Muscle layer of colon (tissue), 2 donors: ENCODE results near the gene TAP2.
A peak's percentile ranks its signal among the peaks of the same experiment; 100 is the strongest.

Experiments
- H3K27ac ChIP-seq: one replicate; pipeline ENCODE4 v1.7.0; 2013; ENCODE audit warnings: low read depth, mild to moderate bottlenecking, low read length, moderate library complexity
- H3K27me3 ChIP-seq, 2 donors: one replicate each; pipeline ENCODE4 v1.7.0; 2013; ENCODE audit warnings: low read length in 2 of 2, mild to moderate bottlenecking in 2 of 2; ENCODE audit not compliant: insufficient read depth in 2 of 2, control insufficient read depth in 1 of 2
- H3K36me3 ChIP-seq: one replicate; pipeline ENCODE4 v1.7.0; 2013; ENCODE audit warnings: mild to moderate bottlenecking, low read length; ENCODE audit not compliant: insufficient read depth
- H3K4me1 ChIP-seq: one replicate; pipeline ENCODE4 v1.7.0; 2013; ENCODE audit warnings: mild to moderate bottlenecking, low read length; ENCODE audit not compliant: insufficient read depth
- H3K4me3 ChIP-seq, 2 donors: one replicate each; pipeline ENCODE4 v1.7.0; 2013; ENCODE audit warnings: low read length in 2 of 2, low read depth in 1 of 2, mild to moderate bottlenecking in 1 of 2, moderate library complexity in 1 of 2
- H3K9ac ChIP-seq: one replicate; pipeline ENCODE4 v1.7.0; 2013; ENCODE audit warnings: low read length
- H3K9me3 ChIP-seq: one replicate; pipeline ENCODE4 v1.7.0; 2013; ENCODE audit warnings: mild to moderate bottlenecking, low read length
- donor health status: abdominal sarcoma.
- donor health status: Adenocarcinoma of cecum.

TAP2 gene

GRCh38 chr6:32842690-32843089 is 4.2 kb upstream of the TAP2 start:
- peaks cover 49% of the 10 kb centered on the region for H3K36me3 ChIP-seq
- H3K4me1 ChIP-seq = peaks cover 25% of the 10 kb centered on the region
- no peaks in the 10 kb centered on the region for H3K27me3 ChIP-seq
- peak overlapping the region in 1 of 2 donors; percentile 96 for H3K4me3 ChIP-seq
- no peak overlapping the region for H3K27ac ChIP-seq
- no peaks in the 10 kb centered on the region for H3K9me3 ChIP-seq
- H3K9ac ChIP-seq = no peak overlapping the region

- peaks cover 31% of the 10 kb centered on the region for H3K4me1 ChIP-seq
- no peak overlapping the region for H3K9ac ChIP-seq
- peaks cover 43% of the 10 kb centered on the region for H3K36me3 ChIP-seq
- no peak overlapping the region for H3K27ac ChIP-seq
- H3K9me3 ChIP-seq = no peaks in the 10 kb centered on the region
- no peaks in the 10 kb centered on the region for H3K27me3 ChIP-seq
- no peak overlapping the region for H3K4me3 ChIP-seq
These were observed 3.6 kb upstream of the TAP2 start for GRCh38 chr6:32842021-32842650.

- peaks cover 30% of the 10 kb centered on the region for H3K36me3 ChIP-seq
- H3K9ac ChIP-seq = no peak overlapping the region
- H3K4me1 ChIP-seq = peaks cover 29% of the 10 kb centered on the region
- no peak overlapping the region for H3K27ac ChIP-seq
- no peaks in the 10 kb centered on the region for H3K9me3 ChIP-seq
- H3K27me3 ChIP-seq = no peaks in the 10 kb centered on the region
- no peak overlapping the region for H3K4me3 ChIP-seq
These were observed 2.2 kb upstream of the TAP2 start for GRCh38 chr6:32840604-32841246.

- H3K4me3 ChIP-seq = no peak overlapping the region
- no peaks in the 10 kb centered on the region for H3K9me3 ChIP-seq
- peaks cover 20% of the 10 kb centered on the region for H3K4me1 ChIP-seq
- no peaks in the 10 kb centered on the region for H3K27me3 ChIP-seq
- H3K9ac ChIP-seq = no peak overlapping the region
- peak overlapping the region; percentile 80 for H3K27ac ChIP-seq
- peaks cover 37% of the 10 kb centered on the region for H3K36me3 ChIP-seq
These were observed 817 bp upstream of the TAP2 start for GRCh38 chr6:32839356-32839755.

- Histone ChIP-seq H3K36me3 (peaks cover 38% of the 10 kb centered on the region), H3K4me1 (peaks cover 17% of the 10 kb centered on the region), H3K27ac (peak overlapping the region; percentile 80), H3K27me3 (no peaks in the 10 kb centered on the region), H3K4me3 (peak overlapping the region; percentile 43 to 80), H3K9ac (peak overlapping the region; percentile 75), H3K9me3 (no peaks in the 10 kb centered on the region)
These were observed 857 bp downstream of the TAP2 start for GRCh38 chr6:32837651-32838113.

- H3K9ac ChIP-seq = no peak overlapping the region
- no peak overlapping the region for H3K27ac ChIP-seq
- no peaks in the 10 kb centered on the region for H3K9me3 ChIP-seq
- H3K36me3 ChIP-seq = peaks cover 38% of the 10 kb centered on the region
- no peaks in the 10 kb centered on the region for H3K27me3 ChIP-seq
- no peak overlapping the region for H3K4me3 ChIP-seq
- peaks cover 9% of the 10 kb centered on the region for H3K4me1 ChIP-seq
These were observed 1.7 kb downstream of the TAP2 start for GRCh38 chr6:32836873-32837272.

- H3K4me1 ChIP-seq = peaks cover 9% of the 10 kb centered on the region
- no peak overlapping the region for H3K9ac ChIP-seq
- no peaks in the 10 kb centered on the region for H3K27me3 ChIP-seq
- peaks cover 38% of the 10 kb centered on the region for H3K36me3 ChIP-seq
- no peak overlapping the region for H3K4me3 ChIP-seq
- H3K9me3 ChIP-seq = no peaks in the 10 kb centered on the region
- H3K27ac ChIP-seq = no peak overlapping the region
These were observed 3.2 kb downstream of the TAP2 start for GRCh38 chr6:32835167-32835893.

GRCh38 chr6:32833664-32834063 is 4.9 kb downstream of the TAP2 start:
- Histone ChIP-seq H3K4me3 (no peak overlapping the region), H3K4me1 (peaks cover 9% of the 10 kb centered on the region), H3K27me3 (no peaks in the 10 kb centered on the region), H3K9ac (no peak overlapping the region), H3K27ac (no peak overlapping the region), H3K36me3 (peaks cover 53% of the 10 kb centered on the region), H3K9me3 (no peaks in the 10 kb centered on the region)

- Histone ChIP-seq H3K27ac (no peak overlapping the region), H3K9me3 (no peaks in the 10 kb centered on the region), H3K4me1 (peaks cover 5% of the 10 kb centered on the region), H3K9ac (no peak overlapping the region), H3K27me3 (no peaks in the 10 kb centered on the region), H3K36me3 (peaks cover 61% of the 10 kb centered on the region), H3K4me3 (no peak overlapping the region)
These were observed 6.0 kb downstream of the TAP2 start for GRCh38 chr6:32832535-32832934.

- Histone ChIP-seq H3K4me3 (no peak overlapping the region), H3K9me3 (no peaks in the 10 kb centered on the region), H3K9ac (no peak overlapping the region), H3K36me3 (peaks cover 62% of the 10 kb centered on the region), H3K27me3 (no peaks in the 10 kb centered on the region), H3K4me1 (peaks cover 1% of the 10 kb centered on the region), H3K27ac (no peak overlapping the region)
These were observed 7.6 kb downstream of the TAP2 start for GRCh38 chr6:32830936-32831335.

GRCh38 chr6:32830017-32830416 is 8.5 kb downstream of the TAP2 start:
- peaks cover 3% of the 10 kb centered on the region for H3K4me1 ChIP-seq
- H3K27me3 ChIP-seq = no peaks in the 10 kb centered on the region
- no peak overlapping the region for H3K9ac ChIP-seq
- no peak overlapping the region for H3K27ac ChIP-seq
- H3K4me3 ChIP-seq = no peak overlapping the region
- no peaks in the 10 kb centered on the region for H3K9me3 ChIP-seq
- peaks cover 54% of the 10 kb centered on the region for H3K36me3 ChIP-seq
